Keratinocyte (primary cell): Measurements from ENCODE around the gene UGT1A10. TPM values are rescaled to one million over a fixed set of nuclear protein-coding genes. Genes with fewer than 3 reads are reported as not detected.
"Not testable (repeated sequence)": the region's sequence is repeated elsewhere in the genome, so short reads cannot be mapped to it uniquely, and the experiment has no call there.

Source experiments
- DNase-seq: peaks from one replicate; pipeline ENCODE4 v3.0.0-alpha.2; 2011; ENCODE audit warnings: low read depth, missing footprints, low spot score
- FAIRE-seq: peaks from 2 replicates; lab custom pipeline; 2011; peaks lifted over from hg19 to GRCh38; lab: Jason Lieb, UNC
- H2AFZ ChIP-seq: 2 replicates; pipeline ENCODE4 v1.6.0; 2012; ENCODE audit warnings: low read length, control low read depth, inconsistent platforms; ENCODE audit not compliant: control insufficient read depth
- H3K27ac ChIP-seq: 2 replicates; pipeline ENCODE4 v1.5.1; 2011; ENCODE audit warnings: low read length; ENCODE audit not compliant: control insufficient read depth, insufficient read depth
- H3K27me3 ChIP-seq: 3 replicates; pipeline ENCODE4 v1.6.0; 2011; ENCODE audit warnings: low read length; ENCODE audit not compliant: control insufficient read depth, insufficient read depth; ENCODE audit errors: extremely low read depth
- H3K36me3 ChIP-seq, 2 experiments: 2 replicates in 1 of 2; 3 replicates in 1 of 2; pipeline ENCODE4 v1.5.1; 2011; ENCODE audit warnings: low read length in 2 of 2, mild to moderate bottlenecking in 1 of 2; ENCODE audit not compliant: control insufficient read depth in 2 of 2, insufficient read depth in 2 of 2; ENCODE audit errors: extremely low read depth in 1 of 2
- H3K4me1 ChIP-seq: 3 replicates; pipeline ENCODE4 v1.5.1; 2011; ENCODE audit warnings: low read length; ENCODE audit not compliant: control insufficient read depth, insufficient read depth; ENCODE audit errors: extremely low read depth
- H3K4me2 ChIP-seq: 3 replicates; pipeline ENCODE4 v1.6.0; 2011; ENCODE audit warnings: low read depth, low read length; ENCODE audit not compliant: control insufficient read depth, insufficient read depth; ENCODE audit errors: extremely low read depth
- H3K4me3 ChIP-seq, 3 experiments: fragments of 200-600 bp in 1 of 3; sonication (generic) in 1 of 3; 2 replicates in 2 of 3; 3 replicates in 1 of 3; pipeline ENCODE4 v1.5.1; 2011 to 2016; ENCODE audit warnings: low read length in 3 of 3, mild to moderate bottlenecking in 3 of 3, control low read depth in 2 of 3, inconsistent platforms in 1 of 3, low read depth in 1 of 3, mixed read lengths in 1 of 3, mixed run types in 1 of 3, moderate library complexity in 1 of 3; ENCODE audit not compliant: control insufficient read depth in 2 of 3, insufficient read depth in 2 of 3; ENCODE audit errors: extremely low read depth in 1 of 3
- H3K79me2 ChIP-seq: 2 replicates; pipeline ENCODE4 v1.6.0; 2012; ENCODE audit warnings: low read length; ENCODE audit not compliant: control insufficient read depth, insufficient read depth
- H3K9ac ChIP-seq: 3 replicates; pipeline ENCODE4 v1.6.0; 2011; ENCODE audit warnings: low read length; ENCODE audit not compliant: control insufficient read depth, insufficient read depth; ENCODE audit errors: extremely low read depth
- H3K9me1 ChIP-seq: 3 replicates; pipeline ENCODE4 v1.6.0; 2011; ENCODE audit warnings: low read length; ENCODE audit not compliant: control insufficient read depth, insufficient read depth; ENCODE audit errors: extremely low read depth
- H3K9me3 ChIP-seq: 2 replicates; pipeline ENCODE4 v1.5.1; 2012; ENCODE audit warnings: low read depth, low read length; ENCODE audit not compliant: control insufficient read depth
- H4K20me1 ChIP-seq: 3 replicates; pipeline ENCODE4 v1.6.0; 2011; ENCODE audit warnings: low read length; ENCODE audit not compliant: control insufficient read depth, insufficient read depth; ENCODE audit errors: extremely low read depth
- EZH2 ChIP-seq: IDR thresholded peaks from one replicate; pipeline ENCODE4 v1.6.1; 2012; ENCODE audit warnings: inconsistent platforms, mild to moderate bottlenecking, low read length, moderate library complexity
- dilution Hi-C: fragments of 300-500 bp; cut with MboI; formaldehyde crosslinking; loops from one replicate; pipeline ENCODE4 v1.7.0; 2020; ENCODE audit warnings: low sequenced_read_pairs; ENCODE audit not compliant: extremely low pct_ligation_motif_present
- polyA minus RNA-seq, 3 experiments: library from RNA; depleted of rRNA, polyadenylated mRNA; stranded (reverse); fragments of >200 nt; gene quantifications; 1 replicate in 1 of 3; 2 replicates in 1 of 3; 3 replicates in 1 of 3; pipeline ENCODE4 v1.2.3, GENCODE V29; 2011
- polyA plus RNA-seq, 5 experiments: library from polyadenylated mRNA; depleted of rRNA in 3 of 5; stranded (reverse) in 3 of 5; stranded (forward) in 1 of 5; unstranded in 1 of 5; fragments of >200 nt; gene quantifications; 1 replicate in 1 of 5; 2 replicates in 3 of 5; 3 replicates in 1 of 5; pipeline versions ENCODE4 v1.2.1 to v1.2.3, GENCODE V29; 2011 to 2012; ENCODE audit warnings: missing spikeins in 2 of 5, low read depth in 1 of 5, low replicate concordance in 1 of 5
- TF ChIP-seq, protein P1 (sequence below), 3 experiments: IDR thresholded peaks in 1 of 3; conservative IDR thresholded peaks in 1 of 3; optimal IDR thresholded peaks in 1 of 3; 2 replicates in 2 of 3; 3 replicates in 1 of 3; pipeline versions ENCODE3 to v1.5.1; 2011; ENCODE audit warnings: low read length in 3 of 3, mild to moderate bottlenecking in 3 of 3, moderate library complexity in 2 of 3, control low read depth in 1 of 3, inconsistent platforms in 1 of 3; ENCODE audit not compliant: insufficient read depth in 2 of 3; ENCODE audit errors: extremely low read depth in 1 of 3

UGT1A10 gene
- polyA plus RNA-seq (1.8 to 2.4 TPM (median 2.0 TPM) in 3 replicates), polyA minus RNA-seq (0.36 to 1.4 TPM (median 0.56 TPM) in 3 replicates)
- polyA plus RNA-seq (2011; ENCODE audit: low read depth) = not detected
- 1.7 and 2.5 TPM in 2 replicates for polyA plus RNA-seq (2011; cell fraction: cytosol; rRNA removed)
- polyA plus RNA-seq (2011; cell fraction: nucleus; rRNA removed) = 1.8 and 2.6 TPM in 2 replicates
- polyA plus RNA-seq (2012; ENCODE audit: low replicate concordance) = 0.68 TPM in 1 of 2 replicates, not detected in the other
- 2.3 TPM for polyA minus RNA-seq (2011; cell fraction: cytosol; rRNA and poly(A)+ RNA removed)
- 0.74 and 1.2 TPM in 2 replicates for polyA minus RNA-seq (2011; cell fraction: nucleus; rRNA and poly(A)+ RNA removed)

DNA sequence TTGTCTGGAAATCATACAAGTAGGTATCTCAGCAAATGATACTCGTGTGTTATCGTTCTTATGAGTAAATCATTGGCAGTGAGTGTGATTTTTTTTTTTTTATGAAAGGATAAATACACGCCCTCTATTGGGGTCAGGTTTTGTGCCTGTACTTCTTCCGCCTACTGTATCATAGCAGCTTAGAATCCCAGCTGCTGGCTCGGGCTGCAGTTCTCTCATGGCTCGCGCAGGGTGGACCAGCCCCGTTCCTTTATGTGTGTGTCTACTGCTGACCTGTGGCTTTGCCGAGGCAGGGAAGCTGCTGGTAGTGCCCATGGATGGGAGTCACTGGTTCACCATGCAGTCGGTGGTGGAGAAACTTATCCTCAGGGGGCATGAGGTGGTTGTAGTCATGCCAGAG, at the start of gene UGT1A10:
TSS of gene UGT1A10 (plus strand) at position 143 of the 400 bp plus-strand sequence. CDS start at position 218, 75 bp downstream.
- H2AFZ ChIP-seq, H3K9me3 ChIP-seq, H3K9ac ChIP-seq, FAIRE-seq, H3K9me1 ChIP-seq, DNase-seq, H3K79me2 ChIP-seq, H4K20me1 ChIP-seq, H3K4me2 ChIP-seq, dilution Hi-C loops, H3K27me3 ChIP-seq, H3K27ac ChIP-seq, H3K36me3 ChIP-seq, H3K4me1 ChIP-seq, H3K4me3 ChIP-seq: not testable (repeated sequence)

DNA sequence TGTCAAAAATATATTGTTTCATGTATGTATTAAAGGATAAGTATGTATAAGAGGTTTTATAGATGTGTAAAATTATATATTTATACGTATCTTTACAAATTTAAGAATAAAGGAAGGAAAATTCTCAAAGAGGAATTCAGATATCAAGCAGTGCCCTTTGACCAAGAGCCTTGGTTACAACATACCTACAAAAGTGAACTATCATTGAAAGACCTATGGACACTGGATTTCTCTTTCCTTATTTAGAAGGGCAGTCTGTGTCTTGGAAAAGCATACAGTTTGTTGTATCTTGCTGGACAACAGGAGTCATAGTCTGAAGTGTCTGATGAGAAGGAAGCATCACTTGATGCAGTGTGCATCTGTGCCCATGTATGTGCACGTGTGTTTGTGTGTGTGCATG, 47.8 kb upstream of the UGT1A10 start:
- DNase-seq (no peak), FAIRE-seq (no peak)
- H3K4me2 ChIP-seq = no peak overlapping the region
- H3K9me1 ChIP-seq = no peaks in the 10 kb centered on the region
- H3K4me1 ChIP-seq = no peaks in the 10 kb centered on the region
- TF ChIP-seq, protein P1, sequence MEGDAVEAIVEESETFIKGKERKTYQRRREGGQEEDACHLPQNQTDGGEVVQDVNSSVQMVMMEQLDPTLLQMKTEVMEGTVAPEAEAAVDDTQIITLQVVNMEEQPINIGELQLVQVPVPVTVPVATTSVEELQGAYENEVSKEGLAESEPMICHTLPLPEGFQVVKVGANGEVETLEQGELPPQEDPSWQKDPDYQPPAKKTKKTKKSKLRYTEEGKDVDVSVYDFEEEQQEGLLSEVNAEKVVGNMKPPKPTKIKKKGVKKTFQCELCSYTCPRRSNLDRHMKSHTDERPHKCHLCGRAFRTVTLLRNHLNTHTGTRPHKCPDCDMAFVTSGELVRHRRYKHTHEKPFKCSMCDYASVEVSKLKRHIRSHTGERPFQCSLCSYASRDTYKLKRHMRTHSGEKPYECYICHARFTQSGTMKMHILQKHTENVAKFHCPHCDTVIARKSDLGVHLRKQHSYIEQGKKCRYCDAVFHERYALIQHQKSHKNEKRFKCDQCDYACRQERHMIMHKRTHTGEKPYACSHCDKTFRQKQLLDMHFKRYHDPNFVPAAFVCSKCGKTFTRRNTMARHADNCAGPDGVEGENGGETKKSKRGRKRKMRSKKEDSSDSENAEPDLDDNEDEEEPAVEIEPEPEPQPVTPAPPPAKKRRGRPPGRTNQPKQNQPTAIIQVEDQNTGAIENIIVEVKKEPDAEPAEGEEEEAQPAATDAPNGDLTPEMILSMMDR (optimal IDR thresholded peaks at IDR 0.05 in 1 of 3, IDR thresholded peaks at IDR 0.05 in 1 of 3, conservative IDR thresholded peaks at IDR 0.05 in 1 of 3; ENCODE audit: extremely low read depth in 1 of 3, insufficient read depth in 2 of 3, low read length in 3 of 3) = no peak
- no peak for TF ChIP-seq EZH2
- no peaks in the 10 kb centered on the region for H3K79me2 ChIP-seq
- H3K9me3 ChIP-seq = no peaks in the 10 kb centered on the region
- H3K4me3 ChIP-seq = no peak overlapping the region
- no peak overlapping the region for H3K27ac ChIP-seq
- H3K36me3 ChIP-seq = no peaks in the 10 kb centered on the region
- dilution Hi-C loops = no loop called here
- H3K9ac ChIP-seq = no peak overlapping the region
- no peaks in the 10 kb centered on the region for H4K20me1 ChIP-seq
- no peak overlapping the region for H2AFZ ChIP-seq
- H3K27me3 ChIP-seq = no peaks in the 10 kb centered on the region

DNA sequence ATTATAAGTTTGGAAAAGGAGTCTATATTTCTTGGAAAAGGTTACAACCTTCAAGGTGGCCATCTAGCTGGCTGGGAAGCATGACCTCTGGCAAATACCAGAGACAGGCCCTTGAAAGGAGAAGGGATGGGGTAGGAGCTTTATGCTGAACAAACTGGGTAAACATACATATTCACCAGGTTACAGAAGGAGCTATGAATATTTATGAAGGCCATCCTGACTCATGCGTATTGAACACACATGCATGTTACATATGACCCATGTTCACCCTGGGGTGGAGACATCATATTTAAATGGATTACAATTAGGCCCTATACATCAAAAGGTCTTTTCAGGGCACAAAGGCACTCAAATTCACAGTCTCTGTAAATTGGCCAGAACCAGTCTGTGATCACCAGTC, 43.5 kb upstream of the UGT1A10 start:
- H3K4me2 ChIP-seq, H3K9me3 ChIP-seq, H3K36me3 ChIP-seq, H4K20me1 ChIP-seq, H3K79me2 ChIP-seq, H3K27me3 ChIP-seq, H3K4me1 ChIP-seq, H3K27ac ChIP-seq, H3K9ac ChIP-seq, H3K4me3 ChIP-seq, H2AFZ ChIP-seq, dilution Hi-C loops, H3K9me1 ChIP-seq, DNase-seq: not testable (repeated sequence)
- FAIRE-seq = peak; percentile 49
